Heart left ventricle (tissue), 13 donors: ENCODE data around the gene TMEM248.

Source experiments
- CTCF ChIP-seq, 12 donors: fragments of 200-600 bp; sonication (generic) in 4 of 12; IDR thresholded peaks; one replicate each; pipeline versions ENCODE4 v1.5.0 to v1.8.0; 2018 to 2022; ENCODE audit warnings: antibody characterized with exemption in 12 of 12, mild to moderate bottlenecking in 5 of 12
- POLR2A ChIP-seq, 2 donors: fragments of 450-650 bp; IDR thresholded peaks; one replicate each; pipeline ENCODE4 v1.6.1; 2017; ENCODE audit warnings: antibody characterized with exemption in 2 of 2, mild to moderate bottlenecking in 2 of 2, moderate library complexity in 2 of 2
- donor health status: ischemic (EF 13 %, LVEDD 7.1; RV severe dilation, severe dysfunction).
- donor health status: DM: no; HTN: yes; CAD: no.
- donor health status: DM: no; HTN: no; CAD: no.
- donor health status: ischemic (EF 25% LVEDD 6.9; RV normal size, moderate dysfunction).
- donor health status: ischemic (EF 25% LVEDD 5.7; RV mildly dilated, moderate dysfunction).
- donor health status: ischemic (EF 35%, LVEDD 5.7; RV mildly dilated, moderate dysfunction).
- donor health status: nonischemic (EF 11% LVEDD 7.7; RV severe dilation, severe dysfunction).
- donor health status: DM: yes; HTN: yes; CAD: no.
- donor health status: PGD.
- donor health status: ischemic (EF 29% LVEDD 5.4; RV normal size, mild dysfunction).
- donor health status: nonischemic (EF 23%, LVEDD 6.1; RV moderate dilation, normal function).

- TF ChIP-seq POLR2A (IDR thresholded peaks at IDR 0.05) (no peak), CTCF (IDR thresholded peaks at IDR 0.05) (no peak)
These were observed 13.3 kb upstream of the TMEM248 start for GRCh38 chr7:66907731-66908130.
